ENCODE results near the gene CLDN6. TPM values are rescaled to one million over a fixed set of nuclear protein-coding genes. Genes with fewer than 3 reads are reported as not detected.

The CLDN6 gene
- total and polyA plus RNA-seq, 2 of the 13 experiments (the other 11 are each of a cell fraction or from before 2014, with no cell fraction given): 5.9 to 7.6 TPM

DNA sequence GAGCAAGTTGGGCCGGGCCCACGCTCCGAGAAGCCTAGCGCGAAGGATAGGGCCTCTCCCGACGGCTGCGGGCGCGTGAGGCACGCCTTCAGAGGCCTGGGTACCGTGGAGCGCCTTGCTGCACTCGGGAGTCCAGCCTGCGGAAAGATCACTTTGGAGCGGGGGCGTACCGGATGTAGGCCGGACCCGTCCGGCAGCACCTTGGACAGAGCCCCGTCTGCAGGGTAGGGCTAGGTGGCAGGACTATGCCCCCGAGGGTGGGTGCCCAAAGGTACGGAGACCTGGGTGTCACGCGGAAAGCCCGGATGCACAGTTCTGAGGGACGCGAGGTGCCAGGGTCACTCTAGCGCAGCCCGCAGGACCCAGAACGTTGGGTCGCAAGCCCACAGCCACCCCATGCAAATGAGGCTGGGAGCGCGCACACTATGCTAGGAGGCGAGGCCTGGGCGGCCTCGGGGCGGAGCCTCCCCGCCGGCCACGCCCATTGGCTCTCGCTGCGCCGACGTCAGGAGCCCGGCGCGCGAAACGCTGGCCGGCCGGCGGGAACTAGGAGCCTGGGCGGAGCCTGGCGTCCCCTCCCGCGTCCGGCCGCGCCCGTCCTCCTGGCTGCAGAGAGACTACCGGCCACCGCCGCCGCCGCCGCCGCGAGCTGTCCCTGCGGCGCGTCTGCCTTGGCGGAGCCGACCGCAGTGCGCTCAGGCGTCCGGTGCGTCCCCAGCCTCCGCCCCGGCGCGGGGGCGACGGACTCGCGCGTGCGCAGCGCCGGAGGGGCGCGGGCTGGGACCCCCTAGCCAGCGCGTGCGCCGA is 49.0 kb downstream of the CLDN6 start, which contains the start of gene PAQR4 (continued):
- TF ChIP-seq, protein P1, sequence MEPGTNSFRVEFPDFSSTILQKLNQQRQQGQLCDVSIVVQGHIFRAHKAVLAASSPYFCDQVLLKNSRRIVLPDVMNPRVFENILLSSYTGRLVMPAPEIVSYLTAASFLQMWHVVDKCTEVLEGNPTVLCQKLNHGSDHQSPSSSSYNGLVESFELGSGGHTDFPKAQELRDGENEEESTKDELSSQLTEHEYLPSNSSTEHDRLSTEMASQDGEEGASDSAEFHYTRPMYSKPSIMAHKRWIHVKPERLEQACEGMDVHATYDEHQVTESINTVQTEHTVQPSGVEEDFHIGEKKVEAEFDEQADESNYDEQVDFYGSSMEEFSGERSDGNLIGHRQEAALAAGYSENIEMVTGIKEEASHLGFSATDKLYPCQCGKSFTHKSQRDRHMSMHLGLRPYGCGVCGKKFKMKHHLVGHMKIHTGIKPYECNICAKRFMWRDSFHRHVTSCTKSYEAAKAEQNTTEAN (CRISPR knock-in tag; conservative IDR thresholded peaks at IDR 0.05): peak; percentile 92
- TF ChIP-seq SALL2 (CRISPR knock-in tag; IDR thresholded peaks at IDR 0.05) (peak; percentile 88), SOX6 (IDR thresholded peaks at IDR 0.05) (no peak), SOX6 (CRISPR knock-in tag; IDR thresholded peaks at IDR 0.05) (peak; percentile 77), SMARCC2 (IDR thresholded peaks at IDR 0.05) (no peak), JARID2 (CRISPR knock-in tag; IDR thresholded peaks at IDR 0.05; ENCODE audit: insufficient replicate concordance) (peak; percentile 68), SATB2 (CRISPR knock-in tag; IDR thresholded peaks at IDR 0.05) (peak; percentile 89), IRX3 (CRISPR knock-in tag; IDR thresholded peaks at IDR 0.05; ENCODE audit: borderline replicate concordance, low read depth) (peak; percentile 66; the same call in 1 of the 2 replicates), ZNF543 (CRISPR knock-in tag; IDR thresholded peaks at IDR 0.05) (peak; percentile 96), FOXO1 (CRISPR knock-in tag; IDR thresholded peaks at IDR 0.05) (peak; percentile 46; the same call in 1 of the 2 replicates), ZNF382 (CRISPR knock-in tag; IDR thresholded peaks at IDR 0.05; ENCODE audit: borderline replicate concordance) (no peak), PHF20 (CRISPR knock-in tag; IDR thresholded peaks at IDR 0.05) (peak; percentile 73), ZNF496 (CRISPR knock-in tag; IDR thresholded peaks at IDR 0.05; ENCODE audit: insufficient replicate concordance) (no peak), ARNTL (CRISPR knock-in tag; IDR thresholded peaks at IDR 0.05) (peak; percentile 91), RELA (CRISPR knock-in tag; IDR thresholded peaks at IDR 0.05) (peak; percentile 84; the same call in 1 of the 2 replicates), TEAD2 (CRISPR knock-in tag; IDR thresholded peaks at IDR 0.05) (peak; percentile 75; the same call in 1 of the 2 replicates)
- TF ChIP-seq, protein P2, sequence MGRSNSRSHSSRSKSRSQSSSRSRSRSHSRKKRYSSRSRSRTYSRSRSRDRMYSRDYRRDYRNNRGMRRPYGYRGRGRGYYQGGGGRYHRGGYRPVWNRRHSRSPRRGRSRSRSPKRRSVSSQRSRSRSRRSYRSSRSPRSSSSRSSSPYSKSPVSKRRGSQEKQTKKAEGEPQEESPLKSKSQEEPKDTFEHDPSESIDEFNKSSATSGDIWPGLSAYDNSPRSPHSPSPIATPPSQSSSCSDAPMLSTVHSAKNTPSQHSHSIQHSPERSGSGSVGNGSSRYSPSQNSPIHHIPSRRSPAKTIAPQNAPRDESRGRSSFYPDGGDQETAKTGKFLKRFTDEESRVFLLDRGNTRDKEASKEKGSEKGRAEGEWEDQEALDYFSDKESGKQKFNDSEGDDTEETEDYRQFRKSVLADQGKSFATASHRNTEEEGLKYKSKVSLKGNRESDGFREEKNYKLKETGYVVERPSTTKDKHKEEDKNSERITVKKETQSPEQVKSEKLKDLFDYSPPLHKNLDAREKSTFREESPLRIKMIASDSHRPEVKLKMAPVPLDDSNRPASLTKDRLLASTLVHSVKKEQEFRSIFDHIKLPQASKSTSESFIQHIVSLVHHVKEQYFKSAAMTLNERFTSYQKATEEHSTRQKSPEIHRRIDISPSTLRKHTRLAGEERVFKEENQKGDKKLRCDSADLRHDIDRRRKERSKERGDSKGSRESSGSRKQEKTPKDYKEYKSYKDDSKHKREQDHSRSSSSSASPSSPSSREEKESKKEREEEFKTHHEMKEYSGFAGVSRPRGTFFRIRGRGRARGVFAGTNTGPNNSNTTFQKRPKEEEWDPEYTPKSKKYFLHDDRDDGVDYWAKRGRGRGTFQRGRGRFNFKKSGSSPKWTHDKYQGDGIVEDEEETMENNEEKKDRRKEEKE (IDR thresholded peaks at IDR 0.05): no peak
- TF ChIP-seq, protein P3, sequence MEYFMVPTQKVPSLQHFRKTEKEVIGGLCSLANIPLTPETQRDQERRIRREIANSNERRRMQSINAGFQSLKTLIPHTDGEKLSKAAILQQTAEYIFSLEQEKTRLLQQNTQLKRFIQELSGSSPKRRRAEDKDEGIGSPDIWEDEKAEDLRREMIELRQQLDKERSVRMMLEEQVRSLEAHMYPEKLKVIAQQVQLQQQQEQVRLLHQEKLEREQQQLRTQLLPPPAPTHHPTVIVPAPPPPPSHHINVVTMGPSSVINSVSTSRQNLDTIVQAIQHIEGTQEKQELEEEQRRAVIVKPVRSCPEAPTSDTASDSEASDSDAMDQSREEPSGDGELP (IDR thresholded peaks at IDR 0.05; ENCODE audit: borderline replicate concordance, low read depth): 0 out of 2 replicates have a peak, but pooled peaks have one; percentile 32
- TF ChIP-seq, protein P4, sequence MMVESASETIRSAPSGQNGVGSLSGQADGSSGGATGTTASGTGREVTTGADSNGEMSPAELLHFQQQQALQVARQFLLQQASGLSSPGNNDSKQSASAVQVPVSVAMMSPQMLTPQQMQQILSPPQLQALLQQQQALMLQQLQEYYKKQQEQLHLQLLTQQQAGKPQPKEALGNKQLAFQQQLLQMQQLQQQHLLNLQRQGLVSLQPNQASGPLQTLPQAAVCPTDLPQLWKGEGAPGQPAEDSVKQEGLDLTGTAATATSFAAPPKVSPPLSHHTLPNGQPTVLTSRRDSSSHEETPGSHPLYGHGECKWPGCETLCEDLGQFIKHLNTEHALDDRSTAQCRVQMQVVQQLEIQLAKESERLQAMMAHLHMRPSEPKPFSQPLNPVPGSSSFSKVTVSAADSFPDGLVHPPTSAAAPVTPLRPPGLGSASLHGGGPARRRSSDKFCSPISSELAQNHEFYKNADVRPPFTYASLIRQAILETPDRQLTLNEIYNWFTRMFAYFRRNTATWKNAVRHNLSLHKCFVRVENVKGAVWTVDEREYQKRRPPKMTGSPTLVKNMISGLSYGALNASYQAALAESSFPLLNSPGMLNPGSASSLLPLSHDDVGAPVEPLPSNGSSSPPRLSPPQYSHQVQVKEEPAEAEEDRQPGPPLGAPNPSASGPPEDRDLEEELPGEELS (CRISPR knock-in tag; IDR thresholded peaks at IDR 0.05): peak; percentile 58; the same call in 1 of the 2 replicates
